Measurements from ENCODE around the gene CLMP. TPM values are rescaled to one million over a fixed set of nuclear protein-coding genes. Genes with fewer than 3 reads are reported as not detected.

CLMP gene, protein sequence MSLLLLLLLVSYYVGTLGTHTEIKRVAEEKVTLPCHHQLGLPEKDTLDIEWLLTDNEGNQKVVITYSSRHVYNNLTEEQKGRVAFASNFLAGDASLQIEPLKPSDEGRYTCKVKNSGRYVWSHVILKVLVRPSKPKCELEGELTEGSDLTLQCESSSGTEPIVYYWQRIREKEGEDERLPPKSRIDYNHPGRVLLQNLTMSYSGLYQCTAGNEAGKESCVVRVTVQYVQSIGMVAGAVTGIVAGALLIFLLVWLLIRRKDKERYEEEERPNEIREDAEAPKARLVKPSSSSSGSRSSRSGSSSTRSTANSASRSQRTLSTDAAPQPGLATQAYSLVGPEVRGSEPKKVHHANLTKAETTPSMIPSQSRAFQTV
- 34.7 TPM for total RNA-seq

DNA sequence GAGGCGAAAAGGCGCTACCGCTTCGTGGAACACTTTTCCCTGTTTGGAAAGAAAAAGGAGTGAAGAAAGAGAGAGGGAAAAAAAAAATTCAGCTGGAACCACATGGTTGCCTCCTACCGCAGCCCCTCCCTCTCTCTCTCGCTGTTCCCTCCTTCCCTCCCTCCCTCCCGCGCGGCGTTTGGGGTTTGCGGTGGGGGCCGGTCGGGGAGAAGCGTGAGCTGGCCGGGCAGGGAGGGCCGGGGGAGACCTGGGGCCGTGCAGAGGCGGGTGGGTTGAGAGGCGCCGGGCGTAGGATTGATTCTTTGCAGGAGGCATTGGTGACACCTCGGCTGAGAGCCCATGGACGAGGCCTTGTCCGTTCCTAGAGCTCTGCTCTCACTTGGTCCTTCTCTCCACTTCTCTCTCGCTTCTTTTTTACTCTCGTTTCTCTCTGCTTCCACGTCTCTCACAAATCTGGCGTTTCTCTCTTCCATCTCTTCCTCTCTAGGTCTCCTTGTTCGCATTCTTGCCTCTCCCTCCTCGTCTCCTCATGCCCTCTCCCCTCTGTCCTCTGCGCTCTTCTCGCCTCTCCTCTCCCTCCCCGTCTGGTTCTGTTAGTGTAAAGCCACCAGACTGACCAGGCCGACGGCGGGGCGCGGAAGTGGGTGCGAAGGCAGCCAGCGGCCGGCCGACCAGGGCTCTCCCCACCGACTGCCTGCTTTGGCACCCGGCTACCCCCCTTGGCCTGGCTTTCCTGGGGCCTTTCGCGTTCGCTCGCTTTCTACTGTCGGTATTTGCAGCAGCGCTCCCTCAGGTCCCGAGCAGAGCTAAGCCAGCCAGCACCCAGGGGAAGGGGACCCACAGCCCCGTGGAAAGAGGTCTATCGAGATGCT is at the start of gene CLMP:
Gene CLMP, minus strand, starts transcription at position 61 of the 872 bp plus-strand sequence. CDS start 308 bp downstream, outside the sequence.
- DNase-seq: peak; percentile 90

DNA sequence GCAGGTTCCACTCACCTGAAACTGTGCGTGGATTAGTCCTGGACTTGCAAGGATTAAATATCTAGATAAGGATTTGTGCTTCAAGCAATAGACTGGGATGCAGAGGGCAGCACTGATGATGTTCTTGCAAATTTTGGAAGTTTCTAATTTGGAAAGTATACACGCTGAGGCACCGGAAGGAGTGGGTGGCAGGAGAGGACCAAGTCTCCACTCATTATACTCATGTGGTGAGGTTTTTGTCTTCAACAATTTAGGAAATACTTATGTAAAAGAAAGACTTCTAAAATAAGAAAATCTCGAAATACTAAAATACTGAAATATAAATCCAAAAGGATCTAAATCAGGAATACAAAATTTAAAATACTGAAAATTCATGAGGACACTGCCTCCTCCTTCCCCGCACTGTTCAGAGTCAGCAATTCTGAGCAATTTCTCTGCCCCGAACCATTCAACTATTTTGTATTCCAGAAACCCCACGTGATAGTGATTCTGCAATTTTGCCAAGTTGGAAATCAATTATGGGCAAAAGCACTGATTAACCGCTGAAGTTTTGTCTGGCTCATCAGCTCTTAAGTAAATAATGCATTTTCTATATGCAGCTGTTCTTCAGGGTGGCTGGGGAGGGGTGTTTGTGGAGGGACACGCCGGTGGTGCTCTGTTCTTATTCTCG is 47.0 kb upstream of the CLMP start:
- DNase-seq: no peak

DNA sequence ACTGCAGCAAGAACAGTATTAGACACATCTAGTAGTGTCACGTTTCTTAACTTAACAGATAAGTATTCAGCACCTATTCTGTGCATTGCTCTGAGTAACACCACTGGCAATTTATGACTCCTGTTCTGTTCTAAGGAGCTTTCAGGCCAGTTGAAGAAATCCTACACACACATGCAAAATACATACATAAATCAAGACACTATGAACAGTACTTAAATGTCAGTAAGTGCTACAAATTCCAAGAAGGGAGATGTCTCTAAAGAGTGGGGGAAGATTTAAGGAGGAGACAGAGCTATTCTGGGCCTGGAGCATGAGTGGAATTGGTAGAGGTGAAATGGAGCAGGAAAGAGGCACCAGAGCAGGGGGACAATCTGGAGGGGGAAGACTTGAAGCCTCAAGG is 46.2 kb upstream of the CLMP start:
- no peak for DNase-seq

DNA sequence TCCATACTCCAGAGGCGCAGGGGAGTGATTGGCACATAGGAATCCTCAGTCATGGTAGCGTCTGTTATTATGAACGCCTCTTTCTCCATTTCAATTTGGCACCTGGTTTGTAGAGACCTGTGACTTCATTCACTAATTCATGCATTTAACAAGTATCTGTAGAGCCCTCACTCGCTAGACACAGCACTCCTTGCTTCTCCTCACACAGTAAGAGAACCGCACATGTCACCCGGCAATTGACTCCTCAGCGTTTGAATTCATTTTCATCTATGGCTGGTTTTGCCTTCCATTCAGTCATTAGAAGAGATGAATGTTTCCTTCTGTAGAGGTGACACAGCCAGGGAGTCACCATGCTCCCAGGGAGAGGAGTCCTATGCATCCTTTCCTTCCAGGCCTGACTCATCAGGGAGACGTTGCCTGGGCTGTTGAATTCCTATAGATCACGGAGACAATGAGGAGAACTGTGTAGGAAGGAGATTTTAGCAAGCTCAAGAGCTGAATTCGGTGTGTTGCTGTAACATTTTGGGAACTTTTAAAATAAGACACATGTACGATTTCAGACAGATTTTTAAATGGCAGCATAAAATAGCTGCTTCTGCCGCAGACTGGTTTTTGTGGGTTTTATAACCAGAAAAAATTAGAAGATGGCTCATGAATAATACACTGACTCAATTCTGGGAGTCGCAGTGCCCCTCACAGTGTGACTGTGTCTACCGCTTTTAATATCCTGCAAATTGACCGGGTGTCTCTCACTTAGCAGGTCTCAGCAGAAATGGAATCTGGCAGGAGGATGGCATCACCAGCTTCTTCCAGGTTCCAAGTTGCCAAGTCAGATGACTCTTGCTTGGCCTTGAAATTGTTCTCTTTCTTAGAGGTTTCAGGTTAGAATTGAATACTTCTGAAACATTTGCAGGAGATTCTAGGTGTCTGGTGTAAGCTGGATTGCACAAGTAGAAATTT is 44.4 kb upstream of the CLMP start:
- no peak for DNase-seq

DNA sequence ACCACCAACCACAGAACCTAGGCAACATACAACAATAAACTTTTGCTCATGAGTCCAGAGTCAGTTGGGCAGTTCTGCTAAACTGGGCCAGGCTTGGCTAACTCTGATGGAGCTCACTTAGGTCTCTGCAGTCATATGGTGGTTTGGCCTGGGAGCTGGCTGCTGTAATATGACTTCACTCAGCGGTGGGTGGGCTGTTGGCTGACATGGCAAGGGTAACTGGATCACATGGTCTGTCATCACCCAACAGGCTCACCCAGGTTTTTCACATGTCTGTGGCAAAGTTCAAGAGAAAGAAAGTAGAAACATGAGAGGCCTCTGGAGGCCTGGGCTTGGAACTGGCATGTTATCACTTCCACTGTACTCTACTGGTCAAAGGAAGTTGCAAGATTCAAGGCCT is 43.2 kb upstream of the CLMP start:
- DNase-seq: peak; percentile 48

DNA sequence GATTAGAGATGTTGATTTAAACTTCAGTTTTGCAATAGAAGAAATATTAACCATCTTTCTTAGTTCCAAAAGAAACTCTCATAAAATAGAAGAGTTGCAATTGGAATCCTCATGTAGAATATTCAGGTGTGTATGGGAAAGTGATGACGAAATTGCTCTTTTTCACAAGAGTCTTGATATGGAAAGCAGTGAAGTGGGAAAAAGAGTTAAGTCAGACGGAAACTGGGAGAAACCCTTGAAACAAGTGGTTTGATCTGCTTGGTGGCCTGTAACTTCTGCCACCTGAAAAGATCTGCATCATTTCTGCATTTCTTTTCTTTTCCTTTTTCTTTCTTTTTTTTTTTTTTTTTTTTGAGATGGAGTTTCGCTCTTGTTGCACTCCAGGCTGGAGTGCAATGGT is 41.8 kb upstream of the CLMP start:
- DNase-seq: no peak

DNA sequence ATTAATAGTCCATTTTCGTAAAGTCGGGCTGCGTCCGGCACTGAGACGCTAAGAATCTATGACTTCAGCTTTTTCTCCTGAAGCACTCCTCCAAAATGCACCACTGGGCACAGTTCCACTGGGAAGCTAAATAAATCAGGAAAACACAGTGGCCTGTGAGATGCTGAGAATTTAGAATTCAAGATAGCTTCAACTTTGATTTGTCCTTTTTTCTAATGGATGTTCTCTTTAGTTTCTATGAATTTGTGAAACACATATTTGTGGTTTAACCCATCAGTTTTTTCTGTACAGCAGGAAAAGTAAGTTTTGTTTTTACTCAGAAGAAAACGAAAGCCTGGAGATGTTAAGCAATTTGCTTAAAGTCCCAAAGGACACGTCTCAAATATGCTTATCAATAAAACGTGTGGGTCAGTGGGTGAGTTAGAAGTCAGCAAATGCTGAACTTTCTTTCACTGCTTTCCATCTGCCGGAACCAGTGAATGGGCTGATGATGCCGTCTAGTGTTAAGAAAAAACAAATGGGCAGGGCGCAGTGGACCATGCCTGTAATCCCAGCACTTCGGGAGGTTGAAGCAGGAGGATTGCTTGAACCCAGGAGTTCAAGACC is 40.7 kb upstream of the CLMP start:
- no peak for DNase-seq

DNA sequence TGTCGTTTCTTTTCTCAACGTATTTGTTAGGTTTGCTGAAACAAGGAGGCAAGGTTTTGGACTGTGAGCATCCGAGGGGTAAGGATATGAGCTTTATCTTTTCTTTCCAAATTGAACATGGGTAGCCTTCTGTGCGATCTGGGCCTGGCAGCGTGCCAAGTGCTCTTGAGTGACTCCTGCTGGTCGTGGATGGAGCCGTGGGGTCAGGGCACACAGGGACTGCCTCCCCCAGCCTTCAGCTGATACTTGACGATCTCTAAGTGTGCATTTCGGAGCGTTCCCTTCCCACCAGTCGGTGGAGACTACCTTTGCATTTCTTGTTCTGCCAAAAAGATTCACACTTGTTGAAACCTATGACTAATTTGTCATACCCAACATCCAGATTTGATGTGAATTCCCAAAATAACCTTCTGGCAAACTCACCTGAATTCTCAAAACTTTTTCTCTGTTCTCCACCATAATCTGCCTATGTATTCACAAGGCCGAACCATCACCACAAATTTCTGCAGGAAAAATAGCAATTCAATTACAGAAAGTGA is 40.1 kb upstream of the CLMP start:
- DNase-seq: peak; percentile 43

DNA sequence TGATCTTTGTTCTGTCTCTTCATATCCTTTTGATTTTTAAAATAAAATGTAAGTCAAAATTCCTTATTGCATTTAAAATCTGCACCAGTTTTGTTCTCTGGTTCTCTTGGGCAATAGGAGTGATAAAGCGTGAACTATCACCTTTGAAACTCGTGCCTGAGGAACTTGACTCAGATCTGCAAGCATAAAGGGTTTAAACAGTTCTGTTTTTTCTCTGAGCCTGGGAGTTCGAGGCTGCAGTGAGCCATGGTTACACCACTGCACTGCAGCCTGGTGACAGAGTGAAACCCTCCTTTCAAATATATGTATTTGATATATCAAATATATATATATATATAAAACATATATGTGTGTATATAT is 38.9 kb upstream of the CLMP start:
- no peak for DNase-seq

DNA sequence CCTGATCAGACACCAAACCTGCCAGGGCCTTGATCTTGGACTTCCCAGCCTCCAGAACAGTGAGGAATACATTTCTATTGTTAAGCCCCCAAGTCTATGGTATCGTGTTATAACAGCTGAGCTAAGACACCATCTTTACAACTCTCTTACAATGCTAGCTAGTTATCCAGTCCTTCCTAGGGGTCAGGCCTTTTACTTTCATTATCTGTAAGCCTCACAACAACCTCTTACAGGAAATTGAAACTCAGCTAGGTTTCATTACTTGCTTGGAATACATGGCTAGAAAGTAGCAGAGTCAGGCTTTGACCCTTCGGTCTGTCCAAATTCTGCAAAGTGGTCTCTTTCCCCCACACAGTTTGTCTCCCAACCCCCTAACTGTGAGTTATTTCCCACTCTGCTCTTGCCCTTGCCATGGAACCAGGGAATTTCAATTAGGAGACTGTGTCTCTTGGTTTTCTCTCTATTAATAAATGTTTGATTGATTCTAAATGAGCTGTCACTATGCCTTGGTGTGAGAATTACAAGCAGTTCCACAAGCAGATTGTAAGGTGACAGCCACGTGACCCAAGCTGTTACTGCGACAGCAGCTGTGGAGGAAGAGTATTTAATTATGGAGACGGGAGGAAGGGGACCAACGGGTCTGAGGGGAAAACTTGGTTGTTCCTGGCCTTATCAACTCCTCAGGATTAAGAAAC is 38.4 kb upstream of the CLMP start:
- no peak for DNase-seq

DNA sequence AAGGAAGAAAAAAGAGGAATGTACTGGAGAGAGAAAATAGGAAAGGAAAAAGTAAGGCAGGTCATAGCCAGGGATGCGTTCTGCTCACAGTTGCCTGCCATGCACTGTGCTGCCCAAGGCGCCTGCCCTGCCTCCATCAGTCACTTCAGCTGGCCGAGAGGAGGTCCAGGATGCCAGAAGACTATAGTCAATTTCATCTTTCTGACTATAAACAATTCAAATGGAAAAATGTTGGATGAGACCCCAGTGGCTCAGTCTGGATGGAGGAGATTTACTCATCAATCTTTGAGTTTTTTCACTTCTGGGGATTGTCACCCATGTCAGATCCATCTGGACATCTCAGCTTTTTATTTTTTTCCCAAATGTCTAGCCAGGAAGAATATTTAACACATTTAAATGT is 36.7 kb upstream of the CLMP start:
- DNase-seq: no peak

DNA sequence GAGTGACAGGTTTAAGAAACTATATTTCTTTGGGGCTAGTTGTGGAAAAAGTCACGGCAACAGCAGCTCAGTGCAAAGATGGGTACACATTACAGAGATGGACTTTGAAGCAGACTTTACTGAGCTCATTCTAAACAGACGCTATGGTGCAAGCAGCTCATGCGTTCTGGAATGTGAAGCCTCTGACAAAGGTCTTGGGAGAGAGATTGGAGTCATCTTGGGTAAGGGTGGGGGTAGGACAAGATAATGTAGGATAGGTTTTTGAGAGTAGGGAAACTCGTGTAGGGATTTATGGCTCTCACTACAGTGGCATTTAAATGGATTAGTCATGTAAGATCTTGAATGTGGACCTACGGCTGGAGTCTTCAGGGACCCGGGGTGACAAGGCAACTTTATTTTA is 36.2 kb upstream of the CLMP start:
- no peak for DNase-seq

DNA sequence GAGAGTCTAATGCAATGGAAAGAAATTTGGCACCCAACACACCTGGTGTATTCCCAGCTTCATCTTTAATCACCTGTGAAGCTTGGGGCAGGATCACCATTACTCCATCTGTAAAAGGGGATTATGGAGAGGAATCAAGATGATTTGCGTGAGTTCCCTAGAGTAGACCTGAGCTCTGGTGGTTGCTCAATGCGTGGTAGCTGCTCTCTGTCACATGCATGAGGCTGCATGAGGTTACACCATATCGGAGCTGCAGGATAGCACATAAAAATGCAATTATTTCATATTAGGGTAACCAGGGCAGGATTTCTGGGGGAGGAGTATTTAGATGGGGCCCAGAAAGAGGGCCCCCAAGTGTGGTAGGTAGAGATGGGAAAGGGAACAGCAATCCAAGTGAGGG is 35.3 kb upstream of the CLMP start:
- DNase-seq: no peak

DNA sequence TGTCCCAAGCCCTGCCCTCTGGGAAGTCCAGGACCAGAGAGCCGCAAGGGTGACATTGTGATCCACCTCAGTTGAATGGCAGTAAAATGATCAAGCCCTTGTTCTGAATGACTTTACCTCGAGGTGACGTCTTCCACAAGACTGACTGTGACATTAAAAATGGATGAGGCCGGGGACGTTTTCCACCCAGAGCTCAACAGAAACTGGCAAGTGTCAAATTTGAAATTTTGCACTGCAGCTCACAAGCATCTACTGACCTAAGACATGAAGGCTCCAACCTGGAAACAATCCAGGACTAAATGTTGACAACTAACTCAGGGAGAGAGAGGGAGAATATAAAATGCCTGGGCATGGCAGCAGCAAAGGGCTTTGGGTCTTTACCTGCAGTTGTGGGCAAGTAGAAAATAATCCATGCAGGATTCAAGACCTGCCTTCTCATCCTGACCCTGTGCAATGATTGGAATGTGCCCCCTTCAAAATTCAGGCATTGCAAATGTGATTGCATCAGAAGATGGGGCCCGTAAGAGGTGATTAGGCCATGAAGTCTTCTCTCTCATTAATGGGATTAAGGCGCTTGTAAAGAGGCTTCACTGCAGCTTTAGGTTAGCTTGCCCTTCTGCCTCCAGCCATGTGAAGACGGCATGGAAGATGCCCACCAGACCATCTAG is 33.6 kb upstream of the CLMP start:
- no peak for DNase-seq

DNA sequence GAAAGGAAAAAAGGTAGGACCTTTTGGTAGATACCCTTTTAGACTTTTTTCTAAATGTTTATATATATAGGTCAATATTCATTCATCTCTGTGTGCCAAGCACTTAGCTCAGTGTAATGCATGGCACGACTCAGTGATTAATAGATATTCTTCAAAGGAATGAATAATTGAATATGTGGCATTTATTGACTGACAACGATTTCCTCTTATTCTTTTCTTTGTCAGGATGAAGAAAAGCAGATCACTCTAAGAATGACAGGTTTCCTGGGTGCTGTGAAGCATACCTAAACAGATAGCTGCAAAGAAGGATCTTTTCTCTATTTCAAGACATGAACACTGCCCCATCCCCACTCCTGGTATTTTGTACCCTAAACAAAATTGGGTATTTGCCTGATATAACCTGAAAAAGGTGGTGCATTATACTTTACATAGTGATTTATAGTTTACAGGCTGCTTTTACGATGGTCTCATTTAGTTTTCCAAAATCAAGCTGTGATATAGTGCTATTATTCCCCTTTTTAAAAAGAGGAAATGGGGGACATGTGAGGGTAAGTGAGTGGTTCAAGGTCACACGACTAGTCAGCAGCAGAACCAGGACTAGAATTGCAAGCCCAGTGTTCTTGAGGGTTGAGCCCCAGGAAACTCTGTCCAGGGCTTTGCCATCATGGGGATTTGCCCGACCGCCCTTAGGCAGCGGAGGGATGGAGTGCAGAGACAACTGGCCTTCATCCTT is 32.9 kb upstream of the CLMP start:
- DNase-seq: no peak

DNA sequence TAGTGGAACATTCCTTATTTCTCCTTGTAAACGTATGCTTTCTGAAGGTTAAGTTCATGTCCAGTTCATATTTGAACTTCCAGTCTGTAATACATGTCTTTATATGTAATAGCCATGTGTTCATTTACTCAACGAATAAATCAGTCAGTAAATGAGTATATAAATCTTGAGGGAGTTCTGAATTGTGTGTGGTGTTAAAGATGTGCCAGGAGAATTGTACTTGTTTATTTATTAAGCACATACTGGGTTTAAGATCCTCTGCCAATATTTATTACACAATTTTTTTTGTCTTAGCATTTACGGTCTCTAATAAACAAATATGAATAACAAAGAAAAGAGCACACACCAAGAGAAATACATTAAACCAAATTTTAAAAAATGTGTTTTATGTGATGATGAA is 26.5 kb upstream of the CLMP start:
- no peak for DNase-seq

DNA sequence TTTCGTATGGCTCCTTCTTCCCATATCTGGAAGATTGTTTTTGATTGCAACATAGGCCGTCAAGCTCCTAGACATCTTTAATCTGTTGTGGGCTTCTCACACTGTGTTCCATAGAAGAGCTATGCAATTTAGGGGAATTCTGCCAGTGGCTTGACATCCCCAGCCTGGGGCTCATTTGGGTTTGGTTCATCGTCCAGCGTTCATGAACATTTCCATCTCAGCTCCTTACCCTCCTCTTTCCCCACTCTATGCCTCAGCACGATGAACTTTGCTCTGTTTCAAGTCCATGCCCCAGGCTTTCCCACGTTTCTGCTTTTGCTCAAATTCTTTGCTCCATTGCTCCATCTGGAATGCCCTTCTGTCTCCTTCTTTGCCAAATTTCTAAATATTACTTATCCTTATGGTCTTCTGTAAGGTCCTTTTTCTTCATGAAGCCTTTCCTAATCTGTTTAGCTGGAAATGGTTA is 26.1 kb upstream of the CLMP start:
- DNase-seq: no peak

DNA sequence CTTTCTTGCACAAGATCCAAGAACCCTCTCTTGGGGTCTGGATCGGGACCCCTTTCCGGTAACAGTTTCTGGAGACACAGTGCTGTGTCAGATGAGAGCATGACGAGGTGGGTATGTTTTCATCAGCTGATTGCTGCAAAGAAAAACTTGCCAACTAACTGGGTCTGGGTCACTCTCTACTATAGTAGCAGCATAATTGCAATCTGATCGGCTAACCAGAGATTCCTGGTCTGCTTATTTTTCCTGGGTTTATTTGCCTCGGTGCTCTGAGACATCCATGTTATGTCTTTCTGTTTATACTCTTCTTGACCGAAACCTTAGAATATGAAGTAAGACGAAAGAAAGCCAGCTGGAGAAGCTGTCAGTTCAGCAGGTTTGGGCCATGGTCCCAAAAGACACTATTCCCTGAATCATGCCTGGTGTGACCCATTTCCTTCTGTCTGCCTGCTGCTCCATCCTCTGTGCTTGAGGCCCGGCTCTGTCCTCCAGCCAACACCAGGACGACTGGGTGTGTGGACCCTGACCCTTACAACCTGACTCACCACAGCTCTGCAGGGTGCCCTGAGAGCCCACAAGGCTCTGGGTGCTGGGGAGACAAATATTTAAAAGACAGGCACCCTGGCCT is 24.1 kb upstream of the CLMP start:
- no peak for DNase-seq

DNA sequence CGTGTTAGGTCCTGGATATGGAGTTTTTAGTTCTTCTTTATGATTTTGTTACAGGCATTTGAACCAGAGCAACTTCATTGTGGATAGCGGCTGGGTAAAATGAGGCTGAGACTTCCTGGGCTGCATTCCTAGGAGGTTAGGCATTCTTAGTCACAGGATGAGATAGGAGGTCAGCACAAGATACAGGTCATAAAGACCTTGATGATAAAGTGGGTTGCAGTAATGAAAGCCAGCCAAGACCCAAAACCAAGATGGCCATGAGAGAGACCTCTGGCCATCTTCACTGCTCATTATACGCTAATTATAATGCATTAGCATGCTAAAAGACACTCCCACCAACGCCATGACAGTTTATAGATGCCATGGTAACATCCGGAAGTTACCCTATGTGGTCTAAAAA is 23.4 kb upstream of the CLMP start:
- no peak for DNase-seq

All from tongue (tissue), 2 donors.